ENCODE data around the gene INO80D.
"Not testable (repeated sequence)": the region's sequence is repeated elsewhere in the genome, so short reads cannot be mapped to it uniquely, and the experiment has no call there.

INO80D gene

DNA sequence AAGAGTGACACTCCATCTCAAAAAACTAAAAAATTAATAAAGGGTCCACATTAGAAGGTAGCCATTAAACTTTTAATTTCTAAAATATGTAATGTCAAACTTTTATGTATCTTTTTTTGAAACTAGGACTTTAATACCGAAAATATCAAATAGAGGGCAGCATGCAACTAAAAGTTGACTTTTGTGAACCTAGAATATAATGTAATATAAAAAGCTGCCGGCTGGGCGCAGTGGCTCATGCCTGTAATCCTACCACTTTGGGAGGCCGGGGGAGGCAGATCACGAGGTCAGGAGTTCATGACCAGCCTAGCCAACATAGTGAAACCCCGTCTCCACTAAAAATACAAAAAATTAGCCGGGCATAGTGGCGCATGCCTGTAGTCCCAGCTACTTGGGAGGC is 62.8 kb downstream of the INO80D start:
- no peak for DNase-seq

DNA sequence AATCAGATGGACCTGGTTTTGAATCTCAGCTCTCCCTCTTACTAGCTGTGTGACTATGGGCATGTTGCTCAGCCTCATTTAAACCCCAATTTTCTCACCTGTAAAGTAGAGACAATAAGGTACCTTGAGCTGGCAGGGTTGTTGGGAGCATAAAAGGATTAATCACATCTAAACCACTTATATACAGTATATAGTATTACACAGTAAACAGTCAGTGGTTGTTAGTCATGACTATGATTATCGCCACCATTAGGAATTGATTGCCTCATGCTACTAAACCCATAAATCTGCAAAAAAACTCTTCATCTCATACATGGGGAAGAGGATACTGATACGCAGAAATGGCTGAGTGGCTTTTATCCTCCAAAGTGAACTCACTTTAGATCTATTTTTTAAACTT is 65.8 kb downstream of the INO80D start:
- no peak for DNase-seq

- DNase-seq, result not testable (repeated sequence)
Observed at GRCh38 chr2:206015746-206016145, 70.2 kb downstream of the INO80D start.

GRCh38 chr2:206011795-206012194 is 74.2 kb downstream of the INO80D start:
- no peak for DNase-seq

DNA sequence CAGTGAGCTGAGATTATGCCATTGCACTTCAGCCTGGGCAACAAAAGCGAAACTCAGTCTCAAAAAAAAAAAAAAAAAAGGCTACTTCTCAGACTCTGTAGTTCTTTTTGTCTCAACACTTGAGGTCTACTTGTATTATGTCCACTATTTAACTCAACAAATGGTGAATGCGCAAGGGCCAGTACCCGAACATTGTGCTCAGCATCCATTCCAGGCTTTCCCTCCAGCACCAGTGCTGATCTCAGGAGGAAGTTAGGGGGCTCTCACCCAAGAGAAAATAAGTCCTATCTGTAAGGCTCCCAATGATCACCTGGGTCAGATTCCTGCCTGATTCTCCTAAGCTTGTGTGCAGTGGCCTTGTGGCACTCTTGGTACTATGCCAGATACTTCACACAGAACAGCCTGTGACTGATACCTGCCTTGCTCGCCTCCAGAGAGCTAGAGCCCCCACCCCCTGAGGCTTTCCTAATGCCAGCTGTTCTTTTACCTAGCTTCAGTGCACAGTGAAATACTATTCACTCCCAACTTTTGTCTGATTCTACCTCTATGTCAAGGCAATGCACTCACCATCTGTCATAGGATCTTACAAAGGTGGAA is 74.9 kb downstream of the INO80D start:
- no peak for DNase-seq

- no peak for DNase-seq
Observed at GRCh38 chr2:206004004-206004693, 81.8 kb downstream of the INO80D start.

- DNase-seq, result no peak
Observed at GRCh38 chr2:206002440-206002839, 83.5 kb downstream of the INO80D start.

- DNase-seq, result no peak
Observed at GRCh38 chr2:206001912-206002311, 84.1 kb downstream of the INO80D start.

GRCh38 chr2:206000776-206001175 is 85.2 kb downstream of the INO80D start:
- no peak for DNase-seq

- DNase-seq, result no peak
Observed at GRCh38 chr2:205998583-205998982, 87.4 kb downstream of the INO80D start.

- no peak for DNase-seq
Observed at GRCh38 chr2:205996161-205996560, 89.8 kb downstream of the INO80D start.

DNA sequence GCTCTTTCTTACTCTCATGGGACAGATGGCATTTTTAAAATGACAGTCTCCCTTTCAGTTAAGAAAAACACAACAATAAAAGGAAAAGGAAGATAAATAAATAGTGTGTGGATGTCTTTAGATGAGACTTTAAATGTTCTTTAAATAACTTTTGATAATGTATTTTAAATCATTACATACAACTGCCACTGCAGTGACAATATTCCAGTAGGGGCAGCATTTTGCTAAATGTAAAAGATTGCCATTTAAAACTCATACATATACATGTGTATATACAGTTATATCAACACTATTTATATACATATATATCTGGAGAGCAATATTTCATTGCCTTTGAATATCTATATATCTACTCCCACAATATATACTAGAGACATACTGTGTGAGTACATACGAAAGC is 90.7 kb downstream of the INO80D start:
- DNase-seq, result no peak

- peak; percentile 32 for DNase-seq
Observed at GRCh38 chr2:205994344-205994743, 91.6 kb downstream of the INO80D start.

DNA sequence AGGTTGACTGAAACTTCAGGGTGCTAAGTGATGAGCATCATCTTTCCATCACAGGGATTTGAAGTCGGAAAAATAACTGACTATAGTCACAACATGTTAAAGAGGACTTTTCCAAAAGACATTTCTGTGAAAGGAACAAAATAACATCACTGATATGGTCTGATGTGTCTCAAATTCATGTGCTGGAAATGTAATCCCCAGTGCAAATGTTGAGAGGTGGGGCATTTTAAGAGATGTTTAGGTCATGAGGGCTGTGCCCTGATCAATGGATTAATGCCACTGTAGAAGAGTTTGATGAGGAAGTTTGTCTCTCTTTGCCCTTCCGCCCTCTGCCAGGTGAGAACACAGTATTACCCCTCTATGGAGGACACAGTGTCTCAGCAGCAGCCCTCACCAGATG is 95.9 kb downstream of the INO80D start:
- DNase-seq, result no peak

DNA sequence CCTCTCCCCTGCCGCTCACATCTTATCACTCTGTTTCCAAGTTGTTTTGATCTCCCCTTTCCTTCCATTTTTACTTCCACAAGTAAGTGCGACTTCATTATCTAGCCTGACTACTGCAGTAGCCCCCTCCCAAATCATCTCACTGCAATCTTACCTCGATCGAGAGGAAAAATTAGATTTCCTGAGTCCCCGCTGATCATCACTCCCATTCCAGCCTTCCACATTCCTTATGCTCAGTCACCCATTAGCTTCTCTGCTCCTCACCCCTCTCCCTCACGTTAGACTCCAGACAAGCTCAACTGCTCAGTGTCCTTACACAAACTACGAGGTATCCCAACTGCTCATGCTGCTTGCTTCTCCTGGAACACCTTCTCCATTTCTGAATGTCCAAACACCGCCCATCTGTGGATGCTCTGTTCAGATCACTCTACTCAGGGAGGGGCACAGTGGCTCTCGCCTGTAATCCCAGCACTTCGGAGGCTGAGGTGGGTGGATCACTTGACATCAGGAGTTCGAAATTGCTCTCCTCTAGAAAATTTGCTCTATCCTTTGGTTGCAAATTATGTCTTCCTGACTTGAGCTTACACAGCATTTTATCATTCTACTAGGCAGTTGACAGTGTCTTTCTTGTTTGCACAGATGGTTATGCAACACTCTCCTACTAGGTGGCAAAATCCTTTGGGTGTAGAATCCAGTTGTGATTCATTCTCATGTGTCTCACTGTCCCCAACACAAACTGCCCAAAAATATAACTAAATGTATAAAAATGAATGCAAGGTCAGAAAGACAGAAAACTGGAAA is 96.5 kb downstream of the INO80D start:
- no peak for DNase-seq

DNA sequence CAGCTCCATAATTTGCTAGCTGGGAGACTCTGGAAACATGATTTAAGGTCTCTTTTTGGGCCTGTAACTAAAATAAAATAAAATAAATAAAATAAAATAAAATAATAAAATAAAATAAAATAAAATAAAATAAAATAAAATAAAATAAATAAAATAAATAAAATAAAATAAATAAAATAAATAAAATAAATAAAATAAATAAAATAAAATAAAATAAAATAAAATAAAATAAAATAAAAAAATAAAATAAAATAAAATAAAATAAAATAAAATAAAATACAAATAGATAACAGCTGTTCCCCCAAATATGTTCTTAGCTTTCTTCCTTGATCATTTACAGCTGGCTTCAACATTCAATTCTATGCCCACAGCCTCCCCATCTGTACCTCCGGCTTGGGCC is 97.3 kb downstream of the INO80D start:
- DNase-seq, result not testable (repeated sequence)

GRCh38 chr2:205988274-205988673 is 97.7 kb downstream of the INO80D start:
- no peak for DNase-seq

DNA sequence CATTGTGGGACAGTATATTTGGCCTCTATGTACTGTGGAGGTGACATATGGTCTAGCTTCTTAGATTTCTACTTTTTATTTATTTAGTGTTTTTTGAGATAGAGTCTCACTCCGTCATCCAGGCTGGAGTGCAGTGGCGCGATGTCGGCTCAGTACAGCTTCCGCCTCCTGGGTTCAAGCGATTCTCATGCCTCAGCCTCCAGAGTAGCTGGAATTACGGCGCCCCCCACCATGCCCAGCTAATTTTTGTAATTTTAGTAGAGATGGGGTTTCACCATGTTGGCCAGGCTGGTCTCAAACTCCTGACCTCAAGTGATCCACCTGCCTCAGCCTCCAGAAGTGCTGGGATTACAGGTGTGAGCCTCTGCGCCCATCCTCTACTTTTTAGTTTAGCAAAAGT is 99.6 kb downstream of the INO80D start:
- not testable (repeated sequence) for DNase-seq

DNA sequence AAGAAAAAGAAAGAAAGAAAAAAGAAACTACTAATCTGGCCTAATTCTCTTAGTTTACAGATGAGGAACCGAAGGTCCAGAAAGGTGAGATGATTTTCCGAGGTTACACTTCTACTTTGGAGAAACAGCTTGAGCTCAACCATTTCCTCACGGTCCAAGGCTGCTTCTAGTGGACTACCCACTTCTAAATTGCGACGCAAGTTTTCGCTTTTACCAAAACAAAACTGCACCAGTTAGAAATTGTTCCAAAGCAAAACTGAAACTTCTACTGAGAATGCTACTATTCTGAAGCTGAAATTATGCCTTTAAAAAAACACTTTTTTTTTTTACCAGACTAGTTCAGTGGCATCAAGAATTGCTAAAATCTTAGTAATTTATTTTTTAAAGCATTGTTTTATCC is 101.6 kb downstream of the INO80D start:
- DNase-seq, result no peak

- DNase-seq, result no peak
Observed at GRCh38 chr2:205982776-205983327, 103.1 kb downstream of the INO80D start.

- not testable (repeated sequence) for DNase-seq
Observed at GRCh38 chr2:205978728-205979127, 107.2 kb downstream of the INO80D start.

DNA sequence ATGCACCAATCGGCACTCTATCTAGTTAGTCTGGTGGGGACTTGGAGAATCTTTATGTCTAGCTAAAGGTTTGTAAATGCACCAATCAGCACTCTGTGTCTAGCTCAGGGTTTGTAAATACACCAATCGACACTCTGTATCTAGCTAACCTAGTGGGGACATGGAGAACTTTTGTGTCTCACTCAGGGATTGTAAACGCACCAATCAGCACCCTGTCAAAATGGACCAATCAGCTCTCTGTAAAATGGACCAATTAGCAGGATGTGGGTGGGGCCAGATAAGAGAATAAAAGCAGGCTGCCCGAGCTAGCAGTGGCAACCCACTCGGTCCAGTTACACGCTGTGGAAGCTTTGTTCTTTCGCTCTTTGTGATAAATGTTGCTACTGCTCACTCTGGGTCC is 108.3 kb downstream of the INO80D start:
- not testable (repeated sequence) for DNase-seq

GRCh38 chr2:205976934-205977659 is 108.9 kb downstream of the INO80D start:
- DNase-seq, result not testable (repeated sequence)

Data from NCI-H1436 treated with DMSO at 0.1 percent for 48 hours (cell line).